K562 (cell line): ENCODE data around the gene SMIM7. TPM values are rescaled to one million over a fixed set of nuclear protein-coding genes. Genes with fewer than 3 reads are reported as not detected.

Experiments
- CLOCK ChIP-seq: fragments of 250-450 bp; sonication (Bioruptor Pico); IDR thresholded peaks from 2 replicates; pipeline ENCODE4 v1.4.0; 2020; ENCODE audit warnings: mild to moderate bottlenecking, moderate library complexity, borderline replicate concordance
- CREB1 ChIP-seq, 2 experiments: sonication (generic) in 1 of 2; formaldehyde crosslinking in 1 of 2; IDR thresholded peaks; 2 replicates each; pipeline versions ENCODE4 v1.6.1 to v1.8.0; 2012 to 2022; ENCODE audit warnings: inconsistent platforms in 1 of 2, mild to moderate bottlenecking in 1 of 2, missing genetic modification reagents in 1 of 2, moderate library complexity in 1 of 2
- CREM ChIP-seq: IDR thresholded peaks from 2 replicates; pipeline ENCODE4 v1.6.1; 2014; ENCODE audit warnings: antibody characterized with exemption, low read depth
- ERF ChIP-seq: fragments of 450-650 bp; formaldehyde crosslinking; IDR thresholded peaks from 2 replicates; pipeline ENCODE4 v1.4.0; 2020; ENCODE audit warnings: mild to moderate bottlenecking, mixed read lengths
- ETV1 ChIP-seq: fragments of 450-650 bp; conservative IDR thresholded peaks from 2 replicates; pipeline ENCODE4 v1.6.1; 2016; ENCODE audit warnings: missing genetic modification characterization, control low read depth, low read depth, missing compliant biosample characterization
- KDM2B ChIP-seq: fragments of 250-450 bp; sonication (Bioruptor Pico); IDR thresholded peaks from 2 replicates; pipeline ENCODE4 v1.8.0; 2021; ENCODE audit warnings: mild to moderate bottlenecking, moderate library complexity
- KDM4B ChIP-seq, 2 experiments: fragments of 450-650 bp in 1 of 2; sonication (generic) in 1 of 2; IDR thresholded peaks; 2 replicates each; pipeline ENCODE4 v1.6.1; 2016 to 2017; ENCODE audit warnings: borderline replicate concordance in 2 of 2, antibody characterized with exemption in 1 of 2, low read depth in 1 of 2, mild to moderate bottlenecking in 1 of 2
- MAFG ChIP-seq: fragments of 450-650 bp; conservative IDR thresholded peaks from 2 replicates; pipeline ENCODE4 v1.6.1; 2016; ENCODE audit warnings: missing genetic modification characterization, missing compliant biosample characterization
- MECOM ChIP-seq: fragments of 250-450 bp; sonication (Bioruptor Pico); IDR thresholded peaks from 2 replicates; pipeline ENCODE4 v1.8.0; 2022; ENCODE audit warnings: inconsistent platforms
- MIER1 ChIP-seq: fragments of 450-650 bp; IDR thresholded peaks from 2 replicates; pipeline ENCODE4 v1.6.1; 2016; ENCODE audit warnings: antibody characterized with exemption, mild to moderate bottlenecking, low read depth
- NELFE ChIP-seq: IDR thresholded peaks from 2 replicates; pipeline ENCODE4 v1.6.1; 2011; ENCODE audit warnings: mild to moderate bottlenecking; ENCODE audit not compliant: insufficient read depth, insufficient read length
- NFIC ChIP-seq: fragments of 450-650 bp; IDR thresholded peaks from 2 replicates; pipeline ENCODE4 v1.6.1; 2017; ENCODE audit warnings: mild to moderate bottlenecking, inconsistent platforms
- PBX2 ChIP-seq, 2 experiments: IDR thresholded peaks in 1 of 2; conservative IDR thresholded peaks in 1 of 2; 2 replicates each; pipeline ENCODE4 v1.6.1; 2016; ENCODE audit warnings: low read depth in 2 of 2, mild to moderate bottlenecking in 1 of 2, missing compliant biosample characterization in 1 of 2, missing genetic modification characterization in 1 of 2, moderate library complexity in 1 of 2
- PHF8 ChIP-seq: fragments of 200-600 bp; sonication (generic); IDR thresholded peaks from 2 replicates; pipeline ENCODE4 v1.6.1; 2012; ENCODE audit warnings: mixed run types, mild to moderate bottlenecking, inconsistent platforms, low read length, moderate library complexity, borderline replicate concordance
- SAFB ChIP-seq: fragments of 200-400 bp; formaldehyde crosslinking; IDR thresholded peaks from 2 replicates; pipeline ENCODE4 v1.6.1; 2017; ENCODE audit warnings: low read depth, low read length, borderline replicate concordance
- SUPT5H ChIP-seq: fragments of 450-650 bp; IDR thresholded peaks from 2 replicates; pipeline ENCODE4 v1.6.1; 2016
- ZBED1 ChIP-seq: IDR thresholded peaks from 2 replicates; pipeline ENCODE4 v1.6.1; 2014
- ZNF274 ChIP-seq: IDR thresholded peaks from 2 replicates; pipeline ENCODE4 v1.6.1; 2011; ENCODE audit warnings: low read depth, mild to moderate bottlenecking, low read length, moderate library complexity, borderline replicate concordance
- polyA plus RNA-seq, 8 experiments: library from polyadenylated mRNA; depleted of rRNA in 4 of 8; stranded (reverse) in 5 of 8; unstranded in 3 of 8; fragments of >200 nt; fragmentation: Nextera tagmentation in 2 of 8; fragmentation: Illumina TruSeq in 1 of 8; extraction: Ambion mirVana in 2 of 8; extraction: Trizol in 1 of 8; gene quantifications; 2 replicates each; pipeline versions ENCODE4 v1.2.1 to v1.2.3, GENCODE V29; 2011 to 2014; ENCODE audit warnings: inconsistent platforms in 1 of 8, missing spikeins in 1 of 8
- total RNA-seq, 7 experiments: library from RNA; depleted of rRNA in 6 of 7; stranded (reverse); fragments of >200 nt in 6 of 7; fragmentation: Illumina TruSeq in 2 of 7; extraction: Trizol in 2 of 7; gene quantifications; 2 replicates each; pipeline versions ENCODE4 v1.2.1 to v1.2.3, GENCODE V29; 2011 to 2021; ENCODE audit warnings: low replicate concordance in 1 of 7
- TF ChIP-seq, protein P1 (sequence below): sonication (generic); formaldehyde crosslinking; IDR thresholded peaks from 2 replicates; pipeline ENCODE4 v1.4.0; 2020; ENCODE audit warnings: mild to moderate bottlenecking, missing genetic modification reagents

Gene SMIM7
- total and polyA plus RNA-seq, 9 of the 15 experiments (the other 6 are each of a cell fraction or from before 2014, with no cell fraction given), result 55.3 to 265 (median 107) TPM

- TF ChIP-seq SUPT5H, result peak; percentile 98
- peak; percentile 9; the same call in 1 of the 2 replicates for TF ChIP-seq ZBED1
- TF ChIP-seq MAFG, result no peak
- TF ChIP-seq NELFE, result no peak
- TF ChIP-seq CREM, result peak; percentile 59; the same call in 1 of the 2 replicates
- TF ChIP-seq KDM4B (IDR thresholded peaks at IDR 0.05; ENCODE audit: borderline replicate concordance in 2 of 2, low read depth in 1 of 2), result peak in 1 of 2 experiments; percentile 95; a peak in 2 of 4 replicates
- TF ChIP-seq PBX2 (CRISPR knock-in tag; IDR thresholded peaks at IDR 0.05; ENCODE audit: low read depth), result no peak
- TF ChIP-seq PBX2 (tag; conservative IDR thresholded peaks at IDR 0.05; ENCODE audit: low read depth), result no peak
- TF ChIP-seq MECOM (CRISPR knock-in tag), result no peak
- peak; percentile 26; the same call in 1 of the 2 replicates for TF ChIP-seq NFIC
- 0 out of 2 replicates have a peak, but pooled peaks have one; percentile 22 for TF ChIP-seq KDM2B (CRISPR knock-in tag)
- no peak for TF ChIP-seq ZNF274
- TF ChIP-seq ERF (CRISPR knock-in tag), result peak; percentile 82; the same call in 1 of the 2 replicates
- TF ChIP-seq ETV1 (tag), result peak; percentile 78
- 0 out of 2 replicates have a peak, but pooled peaks have one; percentile 4 for TF ChIP-seq CREB1 (IDR thresholded peaks at IDR 0.05)
- peak; percentile 34; the same call in 1 of the 2 replicates for TF ChIP-seq CREB1 (CRISPR knock-in tag; IDR thresholded peaks at IDR 0.05)
- no peak for TF ChIP-seq CLOCK (CRISPR knock-in tag)
- TF ChIP-seq PHF8, result peak; percentile 97
- 0 out of 2 replicates have a peak, but pooled peaks have one; percentile 22 for TF ChIP-seq MIER1
- TF ChIP-seq, protein P1, sequence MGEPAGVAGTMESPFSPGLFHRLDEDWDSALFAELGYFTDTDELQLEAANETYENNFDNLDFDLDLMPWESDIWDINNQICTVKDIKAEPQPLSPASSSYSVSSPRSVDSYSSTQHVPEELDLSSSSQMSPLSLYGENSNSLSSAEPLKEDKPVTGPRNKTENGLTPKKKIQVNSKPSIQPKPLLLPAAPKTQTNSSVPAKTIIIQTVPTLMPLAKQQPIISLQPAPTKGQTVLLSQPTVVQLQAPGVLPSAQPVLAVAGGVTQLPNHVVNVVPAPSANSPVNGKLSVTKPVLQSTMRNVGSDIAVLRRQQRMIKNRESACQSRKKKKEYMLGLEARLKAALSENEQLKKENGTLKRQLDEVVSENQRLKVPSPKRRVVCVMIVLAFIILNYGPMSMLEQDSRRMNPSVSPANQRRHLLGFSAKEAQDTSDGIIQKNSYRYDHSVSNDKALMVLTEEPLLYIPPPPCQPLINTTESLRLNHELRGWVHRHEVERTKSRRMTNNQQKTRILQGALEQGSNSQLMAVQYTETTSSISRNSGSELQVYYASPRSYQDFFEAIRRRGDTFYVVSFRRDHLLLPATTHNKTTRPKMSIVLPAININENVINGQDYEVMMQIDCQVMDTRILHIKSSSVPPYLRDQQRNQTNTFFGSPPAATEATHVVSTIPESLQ (CRISPR knock-in tag), result peak; percentile 74; the same call in 1 of the 2 replicates
- TF ChIP-seq SAFB, result no peak
Measured at GRCh38 chr19:16659832-16660708, at the start of gene SMIM7 (continued).
